Astrocyte of the cerebellum (primary cell): ENCODE measurements around the gene C11orf21.

Source experiments
- DNase-seq: peaks from one replicate; pipeline ENCODE4 v3.0.0-alpha.2; 2011; ENCODE audit warnings: low read depth
- H3K4me3 ChIP-seq: 2 replicates; pipeline ENCODE4 v1.5.1; 2011; ENCODE audit warnings: mild to moderate bottlenecking, low read depth, low read length, moderate library complexity
- CTCF ChIP-seq: IDR thresholded peaks from 2 replicates; pipeline ENCODE4 v1.5.1; 2012; ENCODE audit warnings: low read length, low read depth, moderate library complexity, mild to moderate bottlenecking; ENCODE audit errors: missing control alignments
- in situ Hi-C: cut with HindIII; loops from 2 replicates; pipeline ENCODE4 v1.10.0; 2017; ENCODE audit warnings: low sequenced_read_pairs

Gene C11orf21

DNA sequence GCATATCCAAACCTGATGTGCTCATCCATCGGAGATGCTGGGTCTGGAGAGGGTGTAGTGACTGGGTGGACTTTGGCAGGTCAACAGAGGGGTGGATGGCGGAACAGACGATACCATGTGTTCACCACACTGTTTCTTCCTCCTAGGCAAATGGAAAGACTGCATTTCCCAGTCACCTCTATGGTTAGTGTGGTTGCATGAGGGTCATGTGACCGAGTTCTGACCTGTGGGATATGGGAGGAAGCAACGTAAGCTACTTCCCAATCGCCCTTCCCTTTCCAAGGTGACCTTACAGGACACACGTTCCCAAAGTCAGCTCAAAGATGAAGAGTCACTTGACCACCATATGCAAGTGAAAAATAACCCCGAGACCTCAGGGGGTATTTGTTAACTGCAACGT, 27.8 kb upstream of the C11orf21 start:
- no peak for DNase-seq
- H3K4me3 ChIP-seq, result no peak overlapping the region
- TF ChIP-seq CTCF, result no peak
- in situ Hi-C loops, result no loop called here

GRCh38 chr11:2328656-2329354, 27.1 kb upstream of the C11orf21 start:
- no peak for DNase-seq
- no peak for TF ChIP-seq CTCF
- in situ Hi-C loops, result no loop called here
- no peak overlapping the region for H3K4me3 ChIP-seq

DNA sequence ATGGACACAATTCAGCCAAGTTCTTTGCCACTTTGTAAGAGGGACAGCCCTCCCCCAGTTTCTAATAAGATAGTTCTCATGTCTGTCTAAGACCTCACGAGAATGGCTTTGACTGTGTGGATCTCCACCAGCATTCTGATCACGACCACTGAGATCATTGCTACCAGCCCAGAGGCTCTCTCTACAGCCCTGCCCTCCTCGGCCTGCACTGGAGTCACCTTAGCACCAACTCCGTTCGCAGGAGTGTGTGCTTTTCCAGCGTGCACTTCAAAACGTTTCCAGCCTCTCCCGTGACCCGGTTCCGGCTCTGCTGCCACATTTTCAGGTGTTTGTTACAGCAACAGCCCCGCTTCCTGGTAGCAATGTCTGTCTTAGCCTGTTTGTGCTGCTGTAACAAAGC, 26.3 kb upstream of the C11orf21 start:
- no peak for DNase-seq
- no peak for TF ChIP-seq CTCF
- no peak overlapping the region for H3K4me3 ChIP-seq
- in situ Hi-C loops, result no loop called here

DNA sequence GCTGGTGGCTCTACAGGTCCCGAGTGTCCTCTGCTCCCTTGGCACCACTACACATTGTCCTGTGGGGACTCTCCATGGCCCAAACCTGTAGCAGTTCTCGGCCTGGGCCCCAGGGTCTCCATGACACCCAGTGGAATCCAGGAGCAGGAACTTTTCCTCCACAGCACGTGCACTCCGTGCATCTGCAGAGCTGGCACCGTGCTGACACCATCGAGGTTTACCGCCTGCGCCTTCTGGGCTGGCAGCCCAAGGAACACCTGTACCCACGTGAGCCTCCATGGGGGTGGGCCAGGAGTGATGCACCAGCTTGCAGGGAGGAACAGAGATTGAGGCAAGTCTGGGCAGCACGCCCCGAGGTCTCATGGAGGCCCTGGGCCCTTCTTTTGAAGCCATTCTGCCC, 25.3 kb upstream of the C11orf21 start:
- no peak for TF ChIP-seq CTCF
- DNase-seq, result no peak
- no peak overlapping the region for H3K4me3 ChIP-seq
- in situ Hi-C loops, result no loop called here

GRCh38 chr11:2325719-2326118, 24.0 kb upstream of the C11orf21 start:
- no peak overlapping the region for H3K4me3 ChIP-seq
- no peak for DNase-seq
- in situ Hi-C loops, result no loop called here
- TF ChIP-seq CTCF, result no peak

GRCh38 chr11:2325123-2325522, 23.4 kb upstream of the C11orf21 start:
- no peak overlapping the region for H3K4me3 ChIP-seq
- no peak for TF ChIP-seq CTCF
- DNase-seq, result no peak
- in situ Hi-C loops, result no loop called here

GRCh38 chr11:2321311-2321683, 19.6 kb upstream of the C11orf21 start:
- no peak for TF ChIP-seq CTCF
- DNase-seq, result no peak
- in situ Hi-C loops, result no loop called here
- H3K4me3 ChIP-seq, result no peak overlapping the region
